NCI-H748 treated with DMSO at 0.1 percent for 48 hours (cell line): ENCODE data around the gene SLAMF1.
A peak's percentile ranks its signal among the peaks of the same experiment; 100 is the strongest.
"Not testable (repeated sequence)": the region's sequence is repeated elsewhere in the genome, so short reads cannot be mapped to it uniquely, and the experiment has no call there.

ENCODE experiments used
- DNase-seq: peaks from one replicate; lab custom pipeline; 2025; lab: John Stamatoyannopoulos, UW

The SLAMF1 gene

GRCh38 chr1:160646711-160647328 is at the start of gene SLAMF1:
Gene SLAMF1, minus strand, starts transcription at chr1:160647044. Its CDS starts 99 bp downstream, at chr1:160646945.
- DNase-seq, result no peak

- not testable (repeated sequence) for DNase-seq
These were observed 45.5 kb upstream of the SLAMF1 start for GRCh38 chr1:160692390-160692789.

- DNase-seq, result no peak
These were observed 38.4 kb upstream of the SLAMF1 start for GRCh38 chr1:160685266-160685665.

- no peak for DNase-seq
These were observed 36.4 kb upstream of the SLAMF1 start for GRCh38 chr1:160682983-160683865.

- no peak for DNase-seq
These were observed 35.0 kb upstream of the SLAMF1 start for GRCh38 chr1:160681891-160682140.

GRCh38 chr1:160681066-160681890 is 34.4 kb upstream of the SLAMF1 start:
- peak; percentile 9 for DNase-seq

GRCh38 chr1:160680399-160680798 is 33.6 kb upstream of the SLAMF1 start:
- DNase-seq, result no peak

GRCh38 chr1:160679893-160680292 is 33.0 kb upstream of the SLAMF1 start:
- DNase-seq, result no peak

GRCh38 chr1:160676869-160677597 is 30.2 kb upstream of the SLAMF1 start:
- DNase-seq, result no peak

- DNase-seq, result no peak
These were observed 29.0 kb upstream of the SLAMF1 start for GRCh38 chr1:160675641-160676410.

GRCh38 chr1:160674415-160674814 is 27.6 kb upstream of the SLAMF1 start:
- DNase-seq, result no peak

GRCh38 chr1:160672789-160673695 is 26.2 kb upstream of the SLAMF1 start:
- DNase-seq, result no peak

GRCh38 chr1:160671603-160672517 is 25.0 kb upstream of the SLAMF1 start:
- no peak for DNase-seq

GRCh38 chr1:160670701-160671100 is 23.9 kb upstream of the SLAMF1 start:
- DNase-seq, result no peak

- DNase-seq, result no peak
These were observed 23.0 kb upstream of the SLAMF1 start for GRCh38 chr1:160669802-160670201.

- no peak for DNase-seq
These were observed 22.4 kb upstream of the SLAMF1 start for GRCh38 chr1:160669276-160669675.

- no peak for DNase-seq
These were observed 21.1 kb upstream of the SLAMF1 start for GRCh38 chr1:160667896-160668295.

GRCh38 chr1:160666079-160666442 is 19.2 kb upstream of the SLAMF1 start:
- no peak for DNase-seq
